DND-41 (cell line): Measurements from ENCODE around the gene CRYL1.

ENCODE experiments used
- CTCF ChIP-seq: IDR thresholded peaks from 2 replicates; pipeline ENCODE4 v1.5.1; 2012; ENCODE audit warnings: borderline replicate concordance, low read length, moderate library complexity, mild to moderate bottlenecking; ENCODE audit not compliant: poor library complexity, severe bottlenecking; ENCODE audit errors: extremely low read depth
- EZH2 ChIP-seq: IDR thresholded peaks from 3 replicates; pipeline ENCODE4 v1.6.1; 2012; ENCODE audit warnings: borderline replicate concordance, low read depth, mild to moderate bottlenecking, moderate library complexity, low read length, inconsistent platforms; ENCODE audit not compliant: severe bottlenecking

- TF ChIP-seq CTCF: no peak
- TF ChIP-seq EZH2: no peak
Measured at GRCh38 chr13:20360835-20361412, 164.7 kb downstream of the CRYL1 start.
